ENCODE data around the gene BUB1B. TPM values are rescaled to one million over a fixed set of nuclear protein-coding genes. Genes with fewer than 3 reads are reported as not detected.
"Not testable (repeated sequence)": the region's sequence is repeated elsewhere in the genome, so short reads cannot be mapped to it uniquely, and the experiment has no call there.

The BUB1B gene
- total RNA-seq, 1 donor from 2014 or later: 0.43 TPM

DNA sequence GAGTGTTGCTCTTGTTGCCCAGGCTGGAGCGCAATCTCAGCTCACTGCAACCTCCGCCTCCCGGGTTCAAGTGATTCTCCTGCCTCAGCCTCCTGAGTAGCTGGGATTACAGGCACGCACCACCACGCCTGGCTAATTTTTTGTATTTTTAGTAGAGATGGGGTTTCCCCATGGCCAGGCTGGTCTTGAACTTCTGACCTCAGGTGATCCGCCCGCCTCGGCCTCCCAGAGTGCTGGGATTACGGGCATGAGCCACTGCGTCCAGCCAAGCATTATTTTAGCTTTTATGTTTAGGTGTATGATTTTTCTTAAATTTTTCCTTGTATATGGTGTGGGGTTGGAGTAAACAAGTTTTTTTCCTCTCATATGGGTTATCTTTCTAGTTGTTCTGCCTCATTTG, 6.5 kb downstream of the BUB1B start:
- intact Hi-C loops (cut with DNase I): not testable (repeated sequence)

DNA sequence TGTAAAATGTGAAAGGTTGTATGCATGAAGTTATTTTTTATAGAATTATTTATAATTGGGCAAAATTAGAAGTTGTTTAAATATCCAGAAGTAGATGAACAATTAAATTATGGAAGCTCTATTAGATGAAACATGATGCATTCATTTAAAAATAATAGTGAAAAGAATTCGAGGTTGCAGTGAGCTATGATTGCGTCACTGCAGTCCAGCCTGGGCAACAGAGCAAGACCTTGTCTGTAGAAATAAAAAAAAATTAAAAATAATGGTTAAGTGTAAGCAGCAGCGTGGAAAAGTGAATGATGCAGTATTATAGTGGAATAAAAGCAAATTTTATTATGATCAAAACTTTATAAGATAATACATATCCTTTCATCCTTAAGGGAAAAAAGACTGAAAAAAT, 14.3 kb downstream of the BUB1B start:
- DNase-seq (ENCODE audit: low spot score): no peak
- intact Hi-C loops (cut with DNase I): no loop called here

More for the DNA sequence above, 6.5 kb downstream of the BUB1B start:
- not testable (repeated sequence) for DNase-seq (ENCODE audit: low spot score)

DNA sequence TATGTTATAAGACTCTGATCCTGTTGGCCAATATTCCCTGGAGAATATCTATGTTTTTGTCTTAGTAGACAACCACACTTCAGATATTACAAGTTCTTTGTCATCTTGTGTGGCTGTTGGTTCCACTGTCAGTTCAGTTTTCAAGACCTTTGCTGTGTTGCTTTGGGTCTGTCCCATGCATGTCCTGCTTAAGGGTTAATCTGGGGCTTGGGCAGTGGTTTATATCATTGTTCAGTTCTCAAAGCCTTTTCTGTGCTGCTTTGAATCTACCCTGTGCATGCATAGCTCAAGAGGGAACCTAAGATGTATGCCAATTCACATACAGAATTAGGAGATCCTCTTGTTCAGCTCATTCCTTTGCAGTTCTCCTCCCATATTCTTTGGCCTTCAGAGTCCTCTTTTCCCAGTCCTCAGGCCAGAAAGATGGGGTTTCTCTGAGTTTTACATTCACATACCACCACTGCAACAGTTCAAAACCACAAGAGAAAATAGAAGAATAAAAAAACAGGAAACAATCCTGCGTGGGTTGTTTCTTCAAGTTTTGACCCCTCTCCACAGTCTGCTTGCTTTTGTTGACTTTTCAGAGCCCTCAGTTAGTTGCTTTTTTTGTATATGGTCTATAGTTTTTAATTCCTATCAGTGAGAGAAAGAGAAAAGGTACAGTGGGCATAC, 21.6 kb downstream of the BUB1B start:
- no peak for DNase-seq (ENCODE audit: low spot score)
- intact Hi-C loops (cut with DNase I): no loop called here

DNA sequence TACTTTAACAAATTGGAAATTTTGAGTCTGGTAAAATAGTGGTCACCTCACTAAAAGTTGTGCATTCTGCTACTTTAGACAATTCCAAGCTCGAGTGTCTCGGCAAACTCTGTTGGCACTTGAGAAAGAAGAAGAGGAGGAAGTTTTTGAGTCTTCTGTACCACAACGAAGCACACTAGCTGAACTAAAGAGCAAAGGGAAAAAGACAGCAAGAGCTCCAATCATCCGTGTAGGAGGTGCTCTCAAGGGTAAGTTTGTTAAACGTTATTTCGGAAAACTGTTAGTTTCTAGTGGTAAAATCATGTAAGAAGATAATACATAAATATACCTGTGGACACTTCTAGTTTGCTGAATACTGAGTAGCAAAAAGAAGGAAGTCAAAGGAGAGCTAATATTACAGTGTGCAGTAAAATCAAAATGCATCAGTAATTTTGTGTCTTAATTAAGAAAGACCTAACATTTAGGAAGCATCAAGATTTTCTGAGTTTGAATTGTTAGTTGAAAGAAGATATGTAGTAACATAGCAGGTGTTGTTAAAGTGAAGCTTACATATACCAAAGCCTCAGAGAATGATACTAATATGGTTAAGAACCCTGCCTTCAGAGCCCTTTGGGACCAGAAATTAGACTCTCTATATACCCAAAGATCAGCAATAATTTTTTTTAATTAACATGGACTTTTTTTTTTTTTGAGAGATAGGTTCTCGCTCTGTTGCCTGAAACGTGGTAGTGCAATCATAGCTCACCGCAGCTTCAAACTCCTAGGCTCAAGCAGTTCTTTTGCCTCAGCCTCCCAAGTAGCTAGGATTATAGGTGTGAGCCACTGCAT, 23.0 kb downstream of the BUB1B start:
- no peak for DNase-seq (ENCODE audit: low spot score)
- intact Hi-C loops (cut with DNase I): no loop called here

DNA sequence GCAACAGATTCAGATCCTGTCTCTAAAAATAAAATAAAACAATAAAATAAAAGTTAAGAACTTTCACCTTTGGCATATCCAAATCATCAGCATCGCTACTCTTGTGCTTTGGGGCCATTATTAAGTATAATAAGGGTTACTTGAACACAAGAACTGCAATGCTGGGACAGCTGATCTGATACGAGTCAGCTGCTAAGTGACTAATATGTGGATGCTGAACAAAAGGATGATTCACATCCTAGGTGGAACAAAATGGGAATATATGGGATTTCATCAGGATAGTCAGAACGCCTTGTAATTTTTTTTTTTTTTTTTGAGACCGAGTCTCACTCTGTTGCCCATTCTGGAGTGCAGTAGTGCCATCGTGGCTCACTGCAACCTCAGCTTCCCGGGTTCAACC, 29.7 kb downstream of the BUB1B start:
- DNase-seq (ENCODE audit: low spot score): no peak
- intact Hi-C loops (cut with DNase I): no loop called here

DNA sequence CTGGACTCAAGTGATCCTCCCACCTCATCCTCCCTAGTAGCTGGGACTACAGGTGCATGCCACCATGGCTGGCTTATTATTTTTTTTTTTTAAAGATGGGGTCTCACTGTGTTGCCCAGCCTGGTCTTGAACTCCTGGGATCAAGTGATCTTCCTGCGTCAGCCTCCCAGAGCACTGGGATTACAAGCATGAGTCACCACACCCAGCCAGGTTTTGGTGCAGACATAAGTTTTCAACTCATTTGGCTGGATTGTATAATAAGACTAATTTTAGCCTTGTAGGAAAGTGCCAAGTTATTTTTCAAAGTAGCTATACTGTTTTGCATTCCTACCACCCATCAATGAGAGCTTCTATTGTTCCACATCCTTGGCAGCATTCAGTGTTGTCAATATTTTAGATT, 32.1 kb downstream of the BUB1B start:
- intact Hi-C loops (cut with DNase I): no loop called here

DNA sequence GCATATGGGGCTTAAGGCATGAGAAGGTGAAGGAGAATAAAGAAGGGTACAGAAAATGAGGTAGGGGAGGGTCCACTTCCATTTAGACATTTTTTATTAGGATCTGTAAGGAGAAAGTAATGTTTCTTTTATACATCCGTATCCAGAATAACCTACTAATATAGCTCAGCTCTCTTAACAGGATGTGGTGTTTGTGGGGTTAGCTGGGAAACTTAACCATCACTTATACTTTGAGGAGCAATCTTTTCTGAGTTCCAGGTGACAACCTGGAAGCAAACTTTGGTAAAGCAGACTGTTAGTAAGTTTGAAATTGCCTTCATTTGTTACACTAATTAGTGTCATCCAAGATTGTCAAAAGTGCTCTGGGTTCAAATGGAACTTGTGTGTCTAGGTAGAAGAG, 36.6 kb downstream of the BUB1B start:
- intact Hi-C loops (cut with DNase I): no loop called here
- DNase-seq (ENCODE audit: low spot score): no peak

More for the DNA sequence above, 32.1 kb downstream of the BUB1B start:
- no peak for DNase-seq (ENCODE audit: low spot score)

DNA sequence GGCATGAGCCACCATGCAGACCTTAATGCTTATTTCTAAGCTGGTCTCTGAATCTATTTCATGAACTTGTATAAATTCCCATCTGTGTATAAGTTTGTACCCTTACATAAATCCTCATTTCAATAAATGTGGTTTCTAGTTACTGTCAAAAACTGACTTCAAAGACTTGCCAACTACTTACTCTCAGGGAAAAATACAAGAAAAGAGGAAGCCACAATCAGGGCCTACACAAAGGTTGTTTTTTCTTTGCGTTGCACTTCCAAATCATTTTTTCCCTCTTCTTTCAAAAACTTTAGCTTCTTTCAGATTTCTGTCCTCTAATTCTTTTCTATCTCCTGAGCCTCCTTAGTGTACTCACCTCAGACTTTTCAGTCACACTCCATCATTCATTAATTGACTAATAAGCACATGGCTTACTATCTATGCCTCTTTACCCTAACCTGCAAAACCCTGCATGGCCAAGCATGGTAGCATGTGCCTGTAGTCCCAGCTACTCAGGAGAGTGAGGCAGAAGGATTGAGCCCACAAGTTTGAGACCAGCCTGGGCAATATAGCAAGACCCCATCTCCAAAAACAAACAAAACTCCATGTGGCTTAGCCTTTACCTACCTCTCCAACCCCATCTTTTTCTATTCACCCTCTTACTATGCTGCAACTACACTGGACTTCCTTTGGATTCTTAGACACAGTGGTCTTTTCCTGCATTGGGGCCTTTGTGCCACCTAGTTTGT, 37.7 kb downstream of the BUB1B start:
- DNase-seq (ENCODE audit: low spot score): no peak

DNA sequence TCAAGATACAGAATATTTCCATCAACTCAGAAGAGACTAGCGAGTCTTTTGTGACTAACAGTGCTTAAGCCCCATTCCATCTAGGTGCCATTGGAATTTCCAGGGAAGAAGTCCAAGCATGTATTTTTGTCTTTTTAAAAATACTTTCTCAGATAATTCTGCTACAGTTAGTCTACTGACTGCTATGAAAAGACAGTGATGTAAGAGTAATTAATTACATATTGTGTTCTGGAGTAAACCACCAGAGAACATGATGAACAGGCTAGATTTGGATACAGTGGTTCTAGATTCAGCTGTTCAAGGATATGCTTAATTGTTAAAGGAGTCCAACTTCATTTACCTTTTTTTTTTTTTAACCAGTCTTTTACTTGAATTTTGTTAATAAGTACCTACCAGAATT, 43.2 kb downstream of the BUB1B start:
- intact Hi-C loops (cut with DNase I): no loop called here
- DNase-seq (ENCODE audit: low spot score): no peak

More for the DNA sequence above, 37.7 kb downstream of the BUB1B start:
- intact Hi-C loops (cut with DNase I): no loop called here

DNA sequence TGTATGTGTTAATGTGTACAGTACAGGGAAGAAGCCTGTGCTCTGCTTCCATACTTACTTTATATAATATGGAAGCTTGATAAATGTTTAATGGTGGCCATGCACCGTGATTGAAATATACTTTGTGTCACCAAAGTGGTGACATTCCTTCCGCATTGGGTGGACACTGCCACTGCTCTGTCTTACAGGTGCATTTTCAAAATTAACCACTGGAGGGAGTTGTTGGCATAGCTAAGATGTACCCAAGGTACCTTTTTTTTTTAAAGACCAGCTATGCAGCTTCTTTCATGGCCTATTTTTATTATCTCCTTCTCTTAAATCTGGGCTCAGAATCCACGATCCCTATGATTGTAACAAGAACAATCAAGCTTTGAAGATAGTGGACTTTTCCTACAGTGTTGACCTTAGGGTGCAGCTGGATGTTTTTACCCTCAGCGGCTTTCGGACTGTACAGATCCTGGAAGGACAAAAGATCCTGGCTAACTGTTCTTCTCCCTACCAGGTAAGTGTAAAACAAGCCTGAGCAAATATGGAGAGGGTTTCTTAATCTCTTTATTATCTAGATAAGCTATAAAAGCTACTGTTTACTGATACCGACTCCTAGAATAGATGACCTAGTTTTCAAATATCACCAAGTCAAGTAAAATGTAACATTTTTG, 56.4 kb downstream of the BUB1B start:
- intact Hi-C loops (cut with DNase I): loop anchor here (2.0 kb wide), 2 partner anchors 58 to 170 kb away; no protein-coding TSS in a partner anchor
- DNase-seq (ENCODE audit: low spot score): no peak

DNA sequence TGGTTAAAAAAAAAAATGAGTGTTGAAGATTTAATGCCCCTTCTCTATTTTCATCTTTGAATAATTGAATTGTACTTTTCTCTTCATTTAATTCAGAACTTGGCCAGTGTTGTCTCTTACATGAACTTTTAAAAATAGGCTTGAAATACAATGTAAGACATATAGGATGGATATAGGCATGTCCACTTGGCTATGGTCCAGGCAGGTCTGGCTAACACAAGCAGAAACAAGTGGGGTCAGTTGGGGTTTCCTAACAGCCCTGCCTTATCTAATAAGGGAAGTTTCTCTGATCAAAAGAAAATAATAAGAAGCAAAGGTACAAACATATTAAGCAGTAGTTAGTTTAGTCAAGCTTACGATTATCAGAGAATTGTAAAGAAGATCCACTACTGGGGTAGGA, 58.9 kb downstream of the BUB1B start:
- intact Hi-C loops (cut with DNase I): no loop called here

DNA sequence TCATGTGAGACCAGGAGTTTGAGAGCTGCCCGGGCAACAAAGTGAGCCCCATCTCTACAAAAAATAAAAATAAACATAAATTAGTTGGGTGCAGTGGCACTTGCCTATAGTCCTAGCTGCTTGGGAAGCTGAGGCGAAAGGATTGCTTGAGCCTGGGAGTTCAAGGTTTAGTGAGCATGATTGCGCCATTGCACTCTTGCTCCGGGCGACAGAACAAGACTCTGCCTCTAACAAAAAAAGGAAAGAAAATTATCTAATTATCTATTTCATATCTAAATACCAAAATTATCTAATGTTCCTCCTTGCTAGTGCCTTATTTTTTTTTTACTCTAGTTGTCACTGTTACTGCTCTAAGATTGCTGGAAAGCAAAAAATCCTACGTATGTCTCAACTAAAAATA, 61.3 kb downstream of the BUB1B start:
- intact Hi-C loops (cut with DNase I): no loop called here
- DNase-seq (ENCODE audit: low spot score): no peak

More for the DNA sequence above, 58.9 kb downstream of the BUB1B start:
- DNase-seq (ENCODE audit: low spot score): no peak

DNA sequence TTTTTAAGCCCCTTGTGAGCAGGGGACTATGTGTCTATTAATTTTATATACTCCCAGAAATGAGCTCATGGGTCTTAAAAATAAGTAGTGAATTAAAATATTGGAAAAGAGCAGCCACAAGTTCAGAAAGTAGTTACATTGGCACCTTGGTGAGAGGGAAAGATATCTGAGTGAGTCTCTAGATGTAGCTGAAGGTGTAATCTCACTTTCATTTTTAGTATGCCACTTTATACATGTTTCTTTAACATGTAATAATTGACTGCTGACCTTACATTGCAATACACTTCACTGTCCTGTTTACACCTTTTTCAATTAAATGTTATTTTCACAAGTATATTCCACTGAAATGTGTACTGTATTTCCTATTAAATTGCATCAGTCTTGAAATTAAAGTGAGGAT, 65.9 kb downstream of the BUB1B start:
- intact Hi-C loops (cut with DNase I): no loop called here
- no peak for DNase-seq (ENCODE audit: low spot score)

DNA sequence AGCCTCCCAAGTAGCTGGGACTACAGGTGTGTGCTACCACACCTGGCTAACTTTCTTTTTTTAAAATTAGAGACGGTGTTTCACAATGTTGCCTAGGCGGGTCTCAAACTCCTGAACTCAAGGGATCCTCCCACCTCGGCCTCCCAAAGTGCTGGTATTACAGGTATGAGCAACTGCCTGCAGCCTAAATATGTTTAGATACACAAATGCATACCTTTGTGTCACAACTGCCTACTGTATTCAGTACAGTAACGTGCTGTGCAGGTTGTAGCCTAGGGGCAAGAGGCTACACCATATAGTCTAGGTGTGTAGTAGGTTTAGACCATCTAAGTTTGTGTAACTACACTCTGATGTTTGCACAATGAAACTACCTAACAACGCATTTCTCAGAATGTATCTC, 68.4 kb downstream of the BUB1B start:
- DNase-seq (ENCODE audit: low spot score): no peak
- intact Hi-C loops (cut with DNase I): no loop called here

DNA sequence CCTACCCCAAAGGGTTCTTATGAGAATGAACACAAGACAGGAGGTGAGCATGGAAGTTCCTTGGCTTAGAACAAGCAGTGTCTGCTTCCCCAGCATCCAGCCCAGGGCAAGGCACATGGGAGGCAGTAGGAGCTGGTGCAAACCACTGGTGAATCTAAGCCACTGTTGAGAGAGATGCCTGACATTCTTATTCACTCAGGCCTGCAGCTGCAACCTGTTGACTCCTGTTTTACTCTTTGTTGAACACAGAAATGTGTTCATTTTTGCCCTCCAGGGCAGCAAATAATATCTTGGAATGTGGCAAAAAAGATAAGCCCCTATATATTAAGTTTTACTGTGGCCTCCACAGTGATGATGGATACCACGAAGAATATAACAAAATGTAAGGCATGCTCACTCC, 69.1 kb downstream of the BUB1B start:
- no peak for DNase-seq (ENCODE audit: low spot score)
- intact Hi-C loops (cut with DNase I): no loop called here

DNA sequence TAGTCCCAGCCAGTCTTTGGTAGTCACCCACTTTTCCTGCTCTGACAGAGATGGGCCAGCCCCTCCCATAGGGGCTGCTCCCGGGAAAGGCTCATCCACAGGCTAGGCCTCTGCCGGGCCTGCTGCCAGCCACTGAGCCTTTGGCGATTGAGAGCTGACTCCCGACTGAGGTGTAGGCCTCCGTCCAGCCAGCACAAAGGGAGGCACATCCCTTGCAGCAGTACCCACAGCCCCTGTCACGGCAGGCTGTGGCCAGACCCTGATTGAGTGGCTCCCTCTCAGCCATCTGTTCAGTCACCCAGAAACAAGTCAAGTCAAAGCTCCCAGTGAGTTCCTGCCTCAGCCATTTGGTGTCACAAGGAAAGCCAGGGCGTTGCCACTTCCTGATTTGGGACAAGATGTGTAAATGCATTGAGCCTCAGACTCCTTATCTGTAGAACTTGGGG, 71.8 kb downstream of the BUB1B start:
- intact Hi-C loops (cut with DNase I): no loop called here
- DNase-seq (ENCODE audit: low spot score): no peak

DNA sequence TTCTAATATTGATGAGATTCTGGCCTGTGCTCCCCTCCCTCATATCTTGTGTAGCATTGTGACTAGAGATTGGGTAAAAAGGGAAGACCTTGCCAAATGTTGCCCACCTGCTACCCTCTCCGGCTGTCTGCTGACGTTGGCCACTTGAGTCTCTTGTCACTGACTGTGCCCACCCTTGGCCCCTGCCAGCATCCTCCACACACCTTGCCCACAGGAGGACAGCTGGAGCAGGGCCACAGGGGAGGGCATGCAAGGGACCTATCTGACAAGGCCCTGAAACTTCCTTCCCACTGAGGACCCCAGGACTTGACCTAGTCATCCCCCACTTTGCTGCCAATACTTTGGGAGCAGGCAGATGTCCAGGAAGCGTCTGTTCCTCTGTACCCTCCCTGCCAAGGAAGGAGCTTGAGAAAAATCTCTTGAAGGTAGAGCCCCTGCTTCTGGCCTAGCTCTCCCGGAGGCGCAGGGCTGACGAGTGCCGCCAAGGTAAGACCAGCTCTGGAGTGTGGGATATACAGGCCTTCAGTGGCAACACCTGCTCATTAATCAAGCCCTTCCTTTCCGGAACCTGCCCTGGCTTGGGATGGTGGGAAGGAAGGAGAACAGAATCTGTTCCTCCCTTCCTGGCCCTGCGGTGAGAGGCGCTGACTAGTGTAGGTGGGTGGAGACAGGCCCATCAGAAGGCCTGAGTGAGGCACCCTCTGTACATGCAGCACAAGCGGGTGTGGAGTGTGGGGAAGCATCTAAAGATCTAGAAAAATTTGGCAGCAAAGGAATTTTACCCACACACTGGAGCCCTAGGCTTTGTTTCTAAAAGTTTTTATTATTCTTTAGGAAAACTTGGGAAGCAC, 73.1 kb downstream of the BUB1B start:
- no peak for DNase-seq (ENCODE audit: low spot score)
- intact Hi-C loops (cut with DNase I): no loop called here

DNA sequence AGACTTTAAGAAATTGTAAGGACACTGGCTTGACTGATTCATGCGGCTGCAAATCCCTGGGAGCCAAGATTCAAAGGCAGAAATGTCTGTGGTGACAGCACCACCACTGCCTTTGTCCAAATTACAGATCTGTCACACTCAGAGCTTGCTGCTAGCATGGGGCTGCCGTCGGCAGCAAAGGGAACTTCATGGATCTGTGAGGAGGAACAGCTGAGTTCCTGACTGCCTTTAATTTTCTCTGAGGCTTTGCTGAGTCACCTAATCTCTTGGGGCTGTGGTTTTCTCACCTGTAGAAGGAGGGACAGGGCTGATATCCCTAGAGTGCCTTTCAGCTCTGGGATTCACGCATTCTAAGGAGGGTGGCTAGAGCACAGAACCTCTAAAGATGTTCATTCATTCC, 73.9 kb downstream of the BUB1B start:
- no peak for DNase-seq (ENCODE audit: low spot score)
- intact Hi-C loops (cut with DNase I): no loop called here
